T-helper 2 cell treated with Interferon-gamma antibody and Interleukin-4, amounts not matched to agents 5 μg/mL and 100 μg/mL, for 36 hours (primary cell): ENCODE measurements around the gene MYO9B.

Experiments used
- DNase-seq: peaks from one replicate; pipeline ENCODE4 v3.0.0; 2021; ENCODE audit warnings: low spot score
- H3K27ac Mint-ChIP-seq: one replicate; pipeline ENCODE4 v1.8.0; 2021; ENCODE audit warnings: mild to moderate bottlenecking, mixed read lengths
- H3K27me3 Mint-ChIP-seq: one replicate; pipeline ENCODE4 v1.8.0; 2021; ENCODE audit warnings: low read depth, mixed read lengths
- H3K36me3 Mint-ChIP-seq: one replicate; pipeline ENCODE4 v1.8.0; 2021; ENCODE audit warnings: low read depth, mixed read lengths
- H3K4me1 Mint-ChIP-seq: one replicate; pipeline ENCODE4 v1.8.0; 2021; ENCODE audit warnings: low read depth, mixed read lengths
- H3K4me3 Mint-ChIP-seq: one replicate; pipeline ENCODE4 v1.8.0; 2022; ENCODE audit warnings: mild to moderate bottlenecking, moderate library complexity, mixed read lengths
- H3K9me3 Mint-ChIP-seq: one replicate; pipeline ENCODE4 v1.8.0; 2021; ENCODE audit warnings: mixed read lengths

MYO9B gene

DNA sequence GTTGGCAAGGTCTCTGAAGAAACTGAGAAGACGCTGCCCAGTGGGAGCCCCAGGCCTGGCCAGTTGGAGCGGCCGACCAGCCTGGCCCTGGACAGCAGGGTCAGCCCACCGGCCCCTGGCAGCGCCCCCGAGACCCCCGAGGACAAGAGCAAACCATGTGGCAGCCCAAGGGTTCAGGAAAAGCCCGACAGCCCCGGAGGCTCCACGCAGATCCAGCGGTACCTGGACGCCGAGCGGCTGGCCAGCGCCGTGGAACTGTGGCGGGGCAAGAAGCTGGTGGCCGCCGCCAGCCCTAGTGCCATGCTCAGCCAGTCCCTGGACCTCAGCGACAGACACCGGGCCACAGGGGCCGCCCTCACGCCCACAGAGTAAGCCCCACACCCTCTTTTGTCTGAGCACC, 119.5 kb downstream of the MYO9B start:
- Mint-ChIP-seq H3K36me3 (peaks cover 51% of the 10 kb centered on the region), H3K27ac (no peak overlapping the region), H3K4me3 (no peak overlapping the region), H3K27me3 (no peaks in the 10 kb centered on the region), H3K9me3 (no peaks in the 10 kb centered on the region), H3K4me1 (no peaks in the 10 kb centered on the region)
- no peak for DNase-seq

DNA sequence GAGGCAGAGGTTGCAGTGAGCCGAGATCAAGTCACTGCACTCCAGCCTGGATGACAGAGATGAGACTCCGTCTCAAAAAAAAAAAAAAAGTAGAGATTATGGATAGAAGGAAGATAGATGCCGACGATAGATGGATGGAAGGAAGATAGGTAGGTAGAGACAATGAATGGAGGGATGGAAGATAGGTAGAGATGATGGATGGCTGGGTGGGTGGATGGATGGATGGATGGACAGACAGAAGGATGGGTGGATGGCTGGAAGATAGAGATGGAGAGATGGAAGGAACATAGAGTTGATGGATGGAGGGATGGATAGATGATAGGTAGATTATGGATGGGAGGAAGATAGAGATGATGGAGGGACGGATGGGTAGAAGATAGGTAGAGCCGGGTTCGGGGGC, 121.0 kb downstream of the MYO9B start:
- H3K36me3 Mint-ChIP-seq: peaks cover 57% of the 10 kb centered on the region

DNA sequence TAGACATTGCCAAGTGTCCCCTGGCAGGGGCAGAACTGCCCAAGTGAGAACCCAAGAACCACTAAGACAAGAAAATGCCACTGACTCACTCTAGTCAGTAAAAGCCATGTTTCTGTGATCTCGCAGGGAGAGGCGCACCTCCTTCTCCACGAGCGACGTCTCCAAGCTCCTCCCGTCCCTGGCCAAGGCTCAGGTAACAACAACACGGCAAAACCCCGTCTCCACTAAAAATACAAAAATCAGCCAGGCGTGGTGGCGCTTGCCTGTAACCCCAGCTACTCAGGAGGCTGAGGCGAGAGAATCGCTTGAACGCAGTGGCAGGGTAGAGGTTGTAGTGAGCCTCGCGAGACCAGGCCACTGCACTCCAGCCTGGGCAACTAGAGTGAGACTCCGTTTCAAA, 122.1 kb downstream of the MYO9B start:
- Mint-ChIP-seq H3K4me1 (no peaks in the 10 kb centered on the region), H3K9me3 (no peaks in the 10 kb centered on the region), H3K36me3 (peaks cover 66% of the 10 kb centered on the region), H3K27ac (no peak overlapping the region), H3K4me3 (no peak overlapping the region), H3K27me3 (no peaks in the 10 kb centered on the region)
- DNase-seq: no peak

More for the DNA sequence above, 121.0 kb downstream of the MYO9B start:
- Mint-ChIP-seq H3K27ac (no peak overlapping the region), H3K9me3 (no peaks in the 10 kb centered on the region), H3K4me3 (no peak overlapping the region), H3K27me3 (no peaks in the 10 kb centered on the region), H3K4me1 (no peaks in the 10 kb centered on the region)
- no peak for DNase-seq

DNA sequence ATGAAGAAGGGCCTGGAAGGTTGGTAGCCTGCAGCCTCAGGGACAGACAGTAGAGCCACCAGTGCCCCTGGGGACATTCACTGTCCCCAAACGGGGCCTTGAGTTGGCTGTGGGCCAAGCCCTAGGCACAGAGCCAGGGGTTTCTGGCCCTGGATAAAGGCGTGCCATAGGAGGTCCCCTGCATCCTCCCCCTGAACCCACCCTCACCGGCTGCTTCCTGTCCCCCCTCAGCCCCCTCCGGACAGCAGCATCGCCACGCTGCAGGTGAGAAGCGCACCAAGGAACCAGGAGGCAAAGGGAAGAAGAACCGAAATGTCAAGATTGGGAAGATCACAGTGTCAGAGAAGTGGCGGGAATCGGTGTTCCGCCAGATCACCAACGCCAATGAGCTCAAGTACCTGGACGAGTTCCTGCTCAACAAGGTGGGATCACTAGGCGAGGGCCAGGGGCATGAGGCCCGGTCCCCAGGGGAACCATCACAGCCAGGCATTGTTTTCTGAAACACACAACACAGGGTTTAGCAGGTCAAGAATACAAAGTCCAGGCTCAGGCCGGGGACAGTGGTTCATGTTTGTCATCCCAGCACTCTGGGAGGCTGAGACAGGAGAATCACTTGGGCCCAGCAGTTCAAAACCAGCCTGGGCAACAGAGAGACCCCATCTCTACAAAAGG, 125.0 kb downstream of the MYO9B start:
- Mint-ChIP-seq H3K27me3 (no peaks in the 10 kb centered on the region), H3K4me1 (no peaks in the 10 kb centered on the region), H3K27ac (no peak overlapping the region), H3K36me3 (peaks cover 73% of the 10 kb centered on the region), H3K4me3 (no peak overlapping the region), H3K9me3 (no peaks in the 10 kb centered on the region)
- no peak for DNase-seq

DNA sequence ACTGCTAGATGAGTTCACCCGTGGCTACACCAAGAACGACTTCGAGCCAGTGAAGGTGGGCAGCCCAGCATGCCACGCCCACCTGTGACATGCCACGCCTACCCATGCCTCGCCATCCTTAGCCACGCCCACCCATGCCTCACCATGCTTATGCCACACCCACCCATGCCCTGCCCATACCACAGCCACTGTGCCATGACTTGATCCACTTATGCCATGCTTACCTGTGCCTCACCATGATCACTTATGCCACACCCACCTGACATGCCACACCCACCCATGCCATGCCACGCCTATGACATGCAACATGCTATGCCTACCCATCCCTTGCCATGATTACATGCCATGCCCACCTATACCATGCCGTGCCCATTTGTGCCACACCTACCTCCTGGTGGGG, 126.7 kb downstream of the MYO9B start:
- no peak overlapping the region for H3K4me3 Mint-ChIP-seq
- H3K27me3 Mint-ChIP-seq: no peaks in the 10 kb centered on the region
- H3K27ac Mint-ChIP-seq: no peak overlapping the region
- no peaks in the 10 kb centered on the region for H3K9me3 Mint-ChIP-seq
- H3K4me1 Mint-ChIP-seq: no peaks in the 10 kb centered on the region
- no peak for DNase-seq
- peaks cover 69% of the 10 kb centered on the region for H3K36me3 Mint-ChIP-seq

DNA sequence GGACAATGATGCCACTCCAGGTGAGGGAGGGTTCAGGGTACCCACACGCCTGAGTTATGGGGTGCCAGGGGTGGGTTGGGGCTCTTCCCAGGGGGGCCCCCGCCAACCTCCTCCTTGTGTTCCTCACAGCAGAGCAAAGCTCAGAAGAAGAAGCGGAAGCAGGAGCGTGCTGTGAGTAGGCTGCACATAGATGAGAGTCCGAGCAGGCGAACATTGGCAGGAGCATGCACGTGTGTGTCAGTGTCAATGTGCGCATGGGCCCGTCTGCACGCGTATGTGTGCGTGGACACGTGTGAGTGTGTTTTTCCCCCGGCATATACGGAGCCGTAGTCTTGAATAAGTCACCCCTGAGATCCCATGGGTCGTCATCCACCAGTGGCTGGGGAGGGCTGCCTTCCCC, 127.1 kb downstream of the MYO9B start:
- Mint-ChIP-seq H3K36me3 (peaks cover 64% of the 10 kb centered on the region), H3K9me3 (no peaks in the 10 kb centered on the region), H3K4me1 (no peaks in the 10 kb centered on the region), H3K4me3 (no peak overlapping the region), H3K27ac (no peak overlapping the region), H3K27me3 (no peaks in the 10 kb centered on the region)
- DNase-seq: no peak

DNA sequence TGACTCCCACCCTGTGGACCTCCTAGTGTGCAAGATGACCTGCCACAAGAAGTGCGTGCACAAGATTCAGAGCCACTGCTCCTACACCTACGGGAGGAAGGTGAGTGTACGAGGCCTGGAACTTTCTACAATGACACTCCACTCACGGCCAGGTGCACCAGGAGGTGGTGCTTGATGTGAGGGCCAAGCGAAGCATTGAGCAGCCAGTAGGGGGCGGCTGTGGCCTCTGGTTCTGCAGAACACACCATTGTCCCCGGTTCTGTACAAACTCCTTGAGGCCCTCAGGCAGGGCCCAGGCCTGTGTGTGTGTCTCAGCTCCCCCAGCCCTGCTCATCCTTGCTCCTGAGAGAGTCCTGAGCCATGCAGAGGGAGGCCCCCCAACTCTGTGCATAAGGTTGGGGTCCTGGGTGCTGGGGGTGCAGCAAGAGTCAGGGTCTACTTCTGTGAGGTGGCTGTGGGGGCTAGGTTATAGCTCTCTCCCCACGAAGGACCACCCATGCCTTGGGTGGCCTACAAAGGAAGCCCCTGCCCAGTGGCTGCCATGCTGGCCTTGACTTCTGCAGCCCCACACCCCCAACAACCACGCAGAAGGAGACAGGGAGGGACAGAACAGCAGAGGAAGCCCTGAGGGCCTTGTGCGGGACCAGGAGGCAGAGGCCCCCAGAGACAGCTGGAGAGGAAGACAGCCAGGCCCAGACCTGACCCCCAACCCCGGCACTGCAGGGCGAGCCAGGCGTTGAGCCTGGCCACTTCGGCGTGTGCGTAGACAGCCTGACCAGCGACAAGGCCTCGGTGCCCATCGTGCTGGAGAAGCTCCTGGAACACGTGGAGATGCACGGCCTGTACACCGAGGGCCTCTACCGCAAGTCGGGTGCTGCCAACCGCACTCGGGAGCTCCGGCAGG, 129.9 kb downstream of the MYO9B start:
- H3K27ac Mint-ChIP-seq: no peak overlapping the region
- DNase-seq: peak; percentile 28
- peaks cover 10% of the 10 kb centered on the region for H3K4me1 Mint-ChIP-seq
- H3K9me3 Mint-ChIP-seq: no peaks in the 10 kb centered on the region
- no peaks in the 10 kb centered on the region for H3K27me3 Mint-ChIP-seq
- no peak overlapping the region for H3K4me3 Mint-ChIP-seq
- H3K36me3 Mint-ChIP-seq: peaks cover 64% of the 10 kb centered on the region

DNA sequence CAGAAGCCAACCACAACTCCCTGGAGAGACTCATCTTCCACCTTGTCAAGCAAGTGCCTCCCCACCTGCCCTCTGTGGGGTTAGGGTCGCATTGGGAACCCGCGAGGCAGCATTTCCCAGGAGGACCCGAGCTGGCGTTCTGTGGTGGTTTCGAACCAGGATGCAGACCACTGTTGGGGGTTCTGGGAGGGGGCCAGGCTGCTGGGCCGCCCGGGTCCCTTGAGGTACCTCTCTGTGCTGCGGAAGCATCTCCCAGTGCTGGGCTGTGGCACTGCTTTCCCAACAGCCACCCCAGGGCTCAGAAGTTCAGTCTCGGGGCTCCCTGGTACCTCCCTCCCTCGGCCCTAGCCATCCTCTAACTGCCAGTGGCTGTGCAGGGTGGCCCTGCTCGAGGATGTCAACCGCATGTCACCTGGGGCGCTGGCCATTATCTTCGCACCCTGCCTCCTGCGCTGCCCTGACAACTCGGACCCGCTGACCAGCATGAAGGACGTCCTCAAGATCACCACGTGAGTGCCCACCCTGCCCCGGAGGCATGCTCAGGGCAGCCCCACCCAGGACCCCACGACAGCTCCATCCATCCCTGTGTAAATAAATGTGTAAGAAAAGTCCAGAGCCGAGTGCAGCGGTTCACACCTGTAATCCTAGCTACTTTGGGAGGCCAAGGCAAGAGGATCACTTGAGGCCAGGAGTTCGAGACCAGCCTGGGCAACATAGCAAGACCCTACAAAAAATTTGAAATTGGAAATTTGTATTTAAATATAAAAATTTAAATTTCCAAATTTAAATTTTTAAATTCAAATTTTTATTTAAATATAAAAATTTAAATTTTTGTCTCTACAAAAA, 131.4 kb downstream of the MYO9B start:
- H3K36me3 Mint-ChIP-seq: peaks cover 52% of the 10 kb centered on the region
- H3K27me3 Mint-ChIP-seq: no peaks in the 10 kb centered on the region
- no peaks in the 10 kb centered on the region for H3K9me3 Mint-ChIP-seq
- no peak overlapping the region for H3K27ac Mint-ChIP-seq
- peaks cover 10% of the 10 kb centered on the region for H3K4me1 Mint-ChIP-seq
- H3K4me3 Mint-ChIP-seq: no peak overlapping the region
- no peak for DNase-seq

DNA sequence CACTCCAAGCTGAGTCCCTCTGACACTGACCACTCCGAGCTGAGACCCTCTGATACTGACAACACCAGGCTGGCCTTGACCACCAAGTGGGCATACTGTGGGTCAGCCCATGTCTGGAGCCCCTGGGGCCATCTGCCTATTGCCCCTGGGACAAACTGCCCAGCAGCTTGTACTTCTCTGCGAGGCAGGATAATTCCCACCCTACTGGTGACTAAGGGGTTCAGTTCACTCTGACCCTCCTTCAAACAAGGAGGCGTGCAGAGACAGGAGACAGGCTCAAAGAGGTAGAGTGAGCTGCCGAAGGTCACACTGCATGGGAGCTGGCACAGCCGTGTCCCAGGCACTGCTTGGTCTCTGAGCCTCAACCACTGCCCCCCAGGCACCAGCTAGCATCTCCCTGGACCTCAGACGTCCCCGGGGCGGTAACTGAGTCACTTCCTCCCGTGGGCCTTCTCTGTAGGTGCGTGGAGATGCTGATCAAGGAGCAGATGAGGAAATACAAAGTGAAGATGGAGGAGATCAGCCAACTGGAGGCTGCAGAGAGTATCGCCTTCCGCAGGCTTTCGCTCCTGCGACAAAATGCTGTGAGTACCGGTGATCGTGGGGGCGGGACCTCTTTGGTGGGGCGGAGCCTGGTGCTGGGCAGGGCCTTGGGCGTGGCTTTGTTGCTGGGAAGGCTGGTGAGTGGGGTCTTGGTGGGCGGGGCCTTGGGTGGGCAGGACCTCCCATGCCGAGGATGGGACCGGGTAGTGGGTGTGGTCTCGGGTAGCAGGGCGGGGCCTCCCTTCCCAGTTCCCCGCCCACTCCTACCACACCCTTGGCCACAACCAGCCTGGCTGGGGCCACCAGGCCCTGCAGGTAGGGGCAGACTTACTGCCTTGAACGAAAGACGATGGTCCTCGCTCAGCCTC, 133.8 kb downstream of the MYO9B start:
- Mint-ChIP-seq H3K27me3 (no peaks in the 10 kb centered on the region), H3K27ac (peak overlapping the region; percentile 28), H3K4me3 (no peak overlapping the region), H3K9me3 (no peaks in the 10 kb centered on the region), H3K36me3 (peaks cover 38% of the 10 kb centered on the region), H3K4me1 (peaks cover 10% of the 10 kb centered on the region)
- peak; percentile 20 for DNase-seq

DNA sequence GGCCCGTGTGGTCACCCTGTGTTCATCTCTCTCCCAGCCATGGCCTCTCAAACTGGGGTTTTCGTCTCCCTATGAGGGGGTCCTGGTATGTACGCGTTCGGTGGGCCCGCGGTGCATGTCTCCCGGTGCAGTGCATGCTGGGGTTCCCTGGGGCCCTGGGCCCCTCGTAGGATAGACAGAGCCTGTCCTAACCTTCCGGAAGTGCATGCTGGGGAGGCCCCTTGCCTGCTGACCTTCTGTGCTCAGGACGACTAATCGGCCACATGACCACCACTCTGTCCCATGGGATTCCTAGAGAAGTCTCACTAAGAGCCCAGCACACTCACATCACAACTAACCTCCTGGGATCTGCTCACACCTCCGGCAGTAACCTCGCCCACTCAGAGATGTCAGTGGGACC, 134.7 kb downstream of the MYO9B start:
- no peak for DNase-seq
- Mint-ChIP-seq H3K36me3 (peaks cover 36% of the 10 kb centered on the region), H3K9me3 (no peaks in the 10 kb centered on the region), H3K4me3 (no peak overlapping the region), H3K27ac (no peak overlapping the region), H3K27me3 (no peaks in the 10 kb centered on the region), H3K4me1 (peaks cover 14% of the 10 kb centered on the region)

DNA sequence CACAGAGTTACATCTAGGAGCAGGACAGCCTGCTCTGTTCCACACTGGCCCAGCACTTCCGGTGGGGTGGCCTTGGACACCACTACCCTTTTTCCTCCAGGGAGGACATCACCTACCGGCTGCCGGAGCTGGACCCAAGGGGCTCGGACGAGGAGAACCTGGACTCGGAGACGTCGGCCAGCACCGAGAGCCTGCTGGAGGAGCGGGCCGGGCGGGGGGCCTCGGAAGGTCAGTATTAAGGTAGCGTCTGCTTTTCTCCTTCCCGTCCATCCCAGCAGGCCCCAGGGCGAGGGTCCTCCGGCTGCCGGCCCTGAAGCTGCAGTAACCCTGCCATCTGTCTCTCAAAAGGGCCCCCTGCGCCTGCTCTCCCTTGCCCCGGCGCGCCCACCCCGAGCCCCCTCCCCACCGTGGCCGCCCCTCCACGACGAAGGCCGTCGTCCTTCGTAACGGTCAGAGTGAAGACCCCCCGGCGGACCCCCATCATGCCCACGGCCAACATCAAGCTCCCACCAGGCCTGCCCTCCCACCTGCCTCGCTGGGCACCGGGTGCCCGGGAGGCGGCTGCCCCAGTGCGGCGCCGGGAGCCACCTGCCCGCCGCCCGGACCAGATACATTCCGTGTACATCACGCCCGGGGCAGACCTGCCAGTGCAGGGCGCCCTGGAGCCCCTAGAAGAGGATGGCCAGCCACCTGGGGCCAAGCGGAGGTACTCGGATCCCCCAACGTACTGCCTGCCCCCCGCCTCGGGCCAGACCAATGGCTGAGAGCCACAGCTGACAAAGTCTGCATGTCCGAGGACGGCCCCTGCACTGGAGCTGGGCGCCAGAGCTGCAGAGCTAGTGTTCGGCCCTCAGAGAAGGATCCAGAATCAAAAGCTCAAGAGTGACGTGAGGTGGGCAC, 136.2 kb downstream of the MYO9B start:
- DNase-seq: no peak
- H3K4me1 Mint-ChIP-seq: peaks cover 20% of the 10 kb centered on the region
- peaks cover 43% of the 10 kb centered on the region for H3K36me3 Mint-ChIP-seq
- no peaks in the 10 kb centered on the region for H3K27me3 Mint-ChIP-seq
- H3K4me3 Mint-ChIP-seq: no peak overlapping the region
- no peak overlapping the region for H3K27ac Mint-ChIP-seq
- no peaks in the 10 kb centered on the region for H3K9me3 Mint-ChIP-seq

DNA sequence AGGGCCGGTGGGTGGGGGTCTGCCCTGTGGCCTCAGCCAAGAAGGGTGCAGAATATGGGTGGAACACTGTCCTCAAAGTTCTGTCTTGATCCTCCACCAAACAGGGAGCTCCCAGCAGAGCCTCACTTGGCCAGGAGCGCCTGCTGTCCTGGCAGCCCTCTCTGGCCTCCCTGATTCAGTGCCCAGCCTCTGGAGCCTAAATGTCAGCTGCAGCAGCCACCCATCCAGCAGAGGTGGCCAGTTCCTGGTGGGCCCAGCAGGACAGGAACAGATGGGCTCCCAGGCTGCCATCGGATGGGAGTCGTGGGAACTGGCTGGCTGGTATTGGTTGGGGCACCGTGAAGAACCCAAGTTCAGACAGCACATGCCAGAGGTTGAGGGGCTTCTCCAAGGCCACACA, 137.8 kb downstream of the MYO9B start:
- peaks cover 20% of the 10 kb centered on the region for H3K4me1 Mint-ChIP-seq
- H3K36me3 Mint-ChIP-seq: peaks cover 50% of the 10 kb centered on the region
- DNase-seq: no peak
- no peaks in the 10 kb centered on the region for H3K27me3 Mint-ChIP-seq
- H3K4me3 Mint-ChIP-seq: no peak overlapping the region
- no peak overlapping the region for H3K27ac Mint-ChIP-seq
- no peaks in the 10 kb centered on the region for H3K9me3 Mint-ChIP-seq
